Measurements from ENCODE around the gene CRACDL.

DNA sequence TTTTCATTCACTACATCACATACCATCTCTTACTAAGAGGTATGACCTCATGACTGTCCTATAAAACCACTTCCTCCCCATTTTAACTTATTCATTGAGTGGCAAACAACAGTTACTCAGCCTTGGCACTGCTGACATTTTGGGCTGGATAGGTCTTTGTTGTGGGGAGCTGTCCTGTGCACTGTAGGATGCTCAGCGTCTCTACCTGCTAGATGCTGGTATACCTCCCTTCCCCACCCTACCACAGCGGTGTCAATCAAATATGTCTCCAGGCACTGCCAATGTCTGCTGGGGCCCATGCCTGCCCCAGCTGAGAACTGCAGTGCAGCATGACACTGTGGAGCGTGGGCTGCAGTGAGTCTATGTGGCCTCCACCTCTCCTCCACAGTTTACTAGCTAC, 128.8 kb downstream of the CRACDL start:
- TF ChIP-seq POLR2AphosphoS5 (IDR thresholded peaks at IDR 0.05; ENCODE audit: low read depth, low read length) (no peak), POLR2A (IDR thresholded peaks at IDR 0.05; ENCODE audit: low read depth, low read length) (no peak), TAF1 (IDR thresholded peaks at IDR 0.05; ENCODE audit: borderline replicate concordance, low read depth, low read length) (no peak)

All from GM12892 (cell line).